K562 (cell line): ENCODE data around the gene APC2. TPM values are rescaled to one million over a fixed set of nuclear protein-coding genes. Genes with fewer than 3 reads are reported as not detected.

ENCODE experiments used
- CCNT2 ChIP-seq: IDR thresholded peaks from 2 replicates; pipeline ENCODE4 v1.6.1; 2011; ENCODE audit warnings: borderline replicate concordance, low read depth, mild to moderate bottlenecking, moderate library complexity, mixed read lengths, low read length; ENCODE audit not compliant: insufficient read length; ENCODE audit errors: extremely low read depth
- HIVEP1 ChIP-seq: fragments of 250-450 bp; sonication (Bioruptor Pico); IDR thresholded peaks from 2 replicates; pipeline ENCODE4 v1.4.0; 2020; ENCODE audit warnings: mild to moderate bottlenecking
- KLF16 ChIP-seq: IDR thresholded peaks from 2 replicates; pipeline ENCODE4 v1.6.1; 2016; ENCODE audit warnings: antibody characterized with exemption
- MAZ ChIP-seq, 2 experiments: fragments of 450-650 bp in 1 of 2; sonication (generic) in 1 of 2; formaldehyde crosslinking; IDR thresholded peaks in 1 of 2; conservative IDR thresholded peaks in 1 of 2; 2 replicates each; pipeline versions ENCODE4 v1.4.0 to v1.5.0; 2020; ENCODE audit warnings: mild to moderate bottlenecking in 1 of 2, missing genetic modification reagents in 1 of 2
- MTA3 ChIP-seq: fragments of 450-650 bp; formaldehyde crosslinking; IDR thresholded peaks from 2 replicates; pipeline ENCODE4 v1.6.1; 2017; ENCODE audit warnings: mild to moderate bottlenecking, borderline replicate concordance
- POLR3G ChIP-seq: IDR thresholded peaks from 2 replicates; pipeline ENCODE4 v1.6.1; 2011; ENCODE audit not compliant: insufficient read length, insufficient replicate concordance; ENCODE audit errors: extremely low read depth
- RAD21 ChIP-seq, 2 experiments: fragments of 250-450 bp in 1 of 2; fragments of 450-650 bp in 1 of 2; sonication (Bioruptor Pico) in 1 of 2; formaldehyde crosslinking in 1 of 2; IDR thresholded peaks in 1 of 2; conservative IDR thresholded peaks in 1 of 2; 2 replicates each; pipeline versions ENCODE4 v1.4.0 to v1.8.0; 2020 to 2022; ENCODE audit warnings: mild to moderate bottlenecking in 2 of 2, moderate library complexity in 1 of 2
- RBM39 ChIP-seq: fragments of 200-400 bp; formaldehyde crosslinking; optimal IDR thresholded peaks from 2 replicates; pipeline ENCODE3; 2018; ENCODE audit warnings: low read depth, low read length
- SUPT5H ChIP-seq: fragments of 450-650 bp; IDR thresholded peaks from 2 replicates; pipeline ENCODE4 v1.6.1; 2016
- TRIM25 ChIP-seq: fragments of 450-650 bp; IDR thresholded peaks from 2 replicates; pipeline ENCODE4 v1.7.0; 2016; ENCODE audit warnings: borderline replicate concordance
- ZBTB1 ChIP-seq: sonication (generic); formaldehyde crosslinking; IDR thresholded peaks from 2 replicates; pipeline ENCODE4 v1.8.1; 2023; ENCODE audit warnings: missing genetic modification reagents, low read depth, mild to moderate bottlenecking, borderline replicate concordance
- ZNF316 ChIP-seq: fragments of 450-650 bp; IDR thresholded peaks from 2 replicates; pipeline ENCODE4 v1.6.1; 2016
- ZNF384 ChIP-seq: IDR thresholded peaks from 2 replicates; pipeline ENCODE4 v1.6.1; 2012; ENCODE audit warnings: low read depth, low read length, improper control_type of control experiment
- ZNF444 ChIP-seq: fragments of 250-450 bp; sonication (Bioruptor Pico); IDR thresholded peaks from 2 replicates; pipeline ENCODE4 v1.4.0; 2020; ENCODE audit warnings: mild to moderate bottlenecking, moderate library complexity
- ZNF583 ChIP-seq: fragments of 250-450 bp; sonication (Bioruptor Pico); IDR thresholded peaks from 2 replicates; pipeline ENCODE4 v1.4.0; 2020
- ZNF639 ChIP-seq, 2 experiments: fragments of 200-800 bp in 1 of 2; sonication (Bioruptor generic) in 1 of 2; sonication (generic) in 1 of 2; formaldehyde crosslinking in 1 of 2; IDR thresholded peaks in 1 of 2; conservative IDR thresholded peaks in 1 of 2; 2 replicates each; pipeline versions ENCODE4 v1.5.0 to v1.6.1; 2016 to 2020; ENCODE audit warnings: missing compliant biosample characterization in 1 of 2, missing genetic modification characterization in 1 of 2, missing genetic modification reagents in 1 of 2
- polyA plus RNA-seq, 8 experiments: library from polyadenylated mRNA; depleted of rRNA in 4 of 8; stranded (reverse) in 5 of 8; unstranded in 3 of 8; fragments of >200 nt; fragmentation: Nextera tagmentation in 2 of 8; fragmentation: Illumina TruSeq in 1 of 8; extraction: Ambion mirVana in 2 of 8; extraction: Trizol in 1 of 8; gene quantifications; 2 replicates each; pipeline versions ENCODE4 v1.2.1 to v1.2.3, GENCODE V29; 2011 to 2014; ENCODE audit warnings: inconsistent platforms in 1 of 8, missing spikeins in 1 of 8
- total RNA-seq, 7 experiments: library from RNA; depleted of rRNA in 6 of 7; stranded (reverse); fragments of >200 nt in 6 of 7; fragmentation: Illumina TruSeq in 2 of 7; extraction: Trizol in 2 of 7; gene quantifications; 2 replicates each; pipeline versions ENCODE4 v1.2.1 to v1.2.3, GENCODE V29; 2011 to 2021; ENCODE audit warnings: low replicate concordance in 1 of 7

APC2 gene
- total and polyA plus RNA-seq, 9 of the 15 experiments (the other 6 are each of a cell fraction or from before 2014, with no cell fraction given) = 0.01 to 0.40 (median 0.05) TPM; not detected in 3

- TF ChIP-seq ZNF583 (CRISPR knock-in tag) (no peak), RAD21 (CRISPR knock-in tag; conservative IDR thresholded peaks at IDR 0.05 in 1 of 2, IDR thresholded peaks at IDR 0.05 in 1 of 2) (peak in 1 of 2 experiments; percentile 39; a peak in 2 of 4 replicates), ZNF444 (CRISPR knock-in tag) (no peak), RBM39 (peak; percentile 22), TRIM25 (no peak), KLF16 (peak; percentile 75; the same call in 1 of the 2 replicates), ZNF639 (CRISPR knock-in tag; conservative IDR thresholded peaks at IDR 0.05 in 1 of 2, IDR thresholded peaks at IDR 0.05 in 1 of 2) (peak in 1 of 2 experiments; percentile 76; a peak in 1 of 4 replicates), CCNT2 (peak; percentile 92), MAZ (CRISPR knock-in tag; conservative IDR thresholded peaks at IDR 0.05 in 1 of 2, IDR thresholded peaks at IDR 0.05 in 1 of 2) (peak; percentile 85 to 92; a peak in 3 of 4 replicates), SUPT5H (peak; percentile 99), HIVEP1 (no peak), MTA3 (peak; percentile 96), POLR3G (no peak), ZNF316 (peak; percentile 94), ZNF384 (no peak), ZBTB1 (CRISPR knock-in tag) (peak; percentile 66; the same call in 1 of the 2 replicates)
Measured at GRCh38 chr19:1438035-1438932, 11.6 kb upstream of the APC2 start, which contains the start of gene RPS15 (continued).
